ENCODE results near the gene PHKB. TPM values are rescaled to one million over a fixed set of nuclear protein-coding genes. Genes with fewer than 3 reads are reported as not detected.

PHKB gene
- total and polyA plus RNA-seq, 3 donors from 2014 or later, result 66.7 to 168 (median 136) TPM

DNA sequence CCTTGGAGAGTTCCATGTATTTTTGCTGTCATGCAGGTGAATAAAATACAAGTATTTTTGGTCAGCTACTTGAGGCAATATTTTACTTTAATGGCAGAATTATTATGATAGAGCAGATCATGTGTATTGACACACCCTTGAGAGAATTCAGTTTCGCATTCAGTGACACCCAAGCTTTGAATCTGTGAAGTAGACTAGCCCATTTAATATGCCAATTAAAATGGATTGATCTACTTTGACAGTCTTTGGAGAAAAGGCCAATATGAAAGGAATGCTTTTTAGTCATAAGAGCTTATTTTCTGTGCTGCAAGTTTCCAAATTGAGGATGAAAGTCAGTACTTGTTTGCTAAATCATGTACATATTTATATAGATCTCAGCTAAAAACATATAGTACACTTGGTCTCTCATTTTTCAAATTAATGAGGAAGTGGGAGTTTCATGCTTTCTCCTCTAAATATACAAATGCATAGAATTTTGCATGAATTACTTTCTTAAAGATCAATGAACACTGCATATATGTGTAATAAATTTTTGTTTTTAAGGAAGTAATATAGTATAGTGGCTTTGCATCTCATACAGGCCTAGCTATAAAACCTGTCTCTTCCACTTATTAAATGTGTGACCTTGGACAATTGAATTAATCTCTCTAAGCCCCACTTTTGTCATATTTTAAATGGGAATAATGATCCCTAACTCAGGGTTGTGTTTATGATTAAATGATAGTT is 161.5 kb downstream of the PHKB start:
- DNase-seq, result no peak

DNA sequence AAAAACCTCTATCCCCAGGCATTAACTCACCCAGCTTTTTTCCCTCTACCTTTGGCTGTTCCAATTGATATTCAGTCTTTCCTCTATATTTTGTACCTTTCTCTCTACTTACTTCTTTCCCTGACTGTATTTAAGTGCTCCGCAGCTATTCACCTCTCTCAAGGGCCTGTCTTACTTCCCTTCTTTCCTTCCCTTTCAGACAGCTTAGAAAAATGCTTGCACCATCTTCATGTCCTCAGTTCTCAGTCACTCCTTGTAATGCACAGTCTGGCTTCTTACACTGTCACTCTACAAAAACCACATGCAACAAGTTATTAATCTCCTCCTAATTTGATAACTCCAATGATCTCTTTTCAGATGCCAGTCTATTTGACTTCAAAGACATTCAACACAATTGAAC is 163.4 kb downstream of the PHKB start:
- Histone ChIP-seq H3K27me3 (no peaks in the 10 kb centered on the region), H3K4me1 (no peaks in the 10 kb centered on the region), H3K9me3 (no peaks in the 10 kb centered on the region), H3K27ac (no peak overlapping the region), H3K4me3 (no peak overlapping the region), H3K36me3 (ENCODE audit: low read depth, missing control alignments) (no peaks in the 10 kb centered on the region)
- intact Hi-C loops (cut with DNase I; ENCODE audit: low total_unique reads), result no loop called here
- DNase-seq, result no peak
- no peak for TF ChIP-seq CTCF (IDR thresholded peaks at IDR 0.05)
- TF ChIP-seq POLR2A (IDR thresholded peaks at IDR 0.05), result no peak
- 94 to 96% methylated on average over 1 of the region's 1 CpG for WGBS, 2 donors

More for the DNA sequence above, 161.5 kb downstream of the PHKB start:
- Histone ChIP-seq H3K36me3 (ENCODE audit: low read depth, missing control alignments) (no peaks in the 10 kb centered on the region), H3K4me1 (no peaks in the 10 kb centered on the region), H3K4me3 (no peak overlapping the region), H3K27ac (no peak overlapping the region), H3K9me3 (no peaks in the 10 kb centered on the region), H3K27me3 (no peaks in the 10 kb centered on the region)
- 93 to 94% methylated on average over 1 of the region's 1 CpG for WGBS, 2 donors
- intact Hi-C loops (cut with DNase I; ENCODE audit: low total_unique reads), result no loop called here
- TF ChIP-seq CTCF (IDR thresholded peaks at IDR 0.05), result no peak
- no peak for TF ChIP-seq POLR2A (IDR thresholded peaks at IDR 0.05)

DNA sequence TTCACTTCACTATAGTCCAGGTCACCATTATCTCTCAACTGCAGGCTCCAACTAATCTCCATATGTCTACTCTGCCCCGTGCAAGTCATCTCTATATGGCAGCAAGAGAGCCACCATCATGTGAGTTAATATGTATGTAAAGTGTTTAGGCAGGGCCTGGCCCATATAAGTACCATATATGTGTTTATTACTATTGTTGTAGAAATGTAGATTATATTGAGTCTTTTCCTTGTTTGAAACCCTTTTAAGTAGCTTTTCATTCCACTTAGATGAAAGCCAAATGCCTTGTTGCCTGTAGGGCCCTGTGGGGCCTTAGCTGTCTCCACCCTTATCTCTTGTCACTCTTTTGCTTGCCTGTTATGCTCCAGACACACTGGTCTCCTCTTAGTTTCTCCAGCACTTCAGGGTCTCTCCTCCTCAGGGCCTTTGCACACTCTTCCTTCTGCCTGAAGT is 164.0 kb downstream of the PHKB start:
- Histone ChIP-seq H3K4me1 (no peaks in the 10 kb centered on the region), H3K27me3 (no peaks in the 10 kb centered on the region), H3K4me3 (no peak overlapping the region), H3K9me3 (no peaks in the 10 kb centered on the region), H3K27ac (no peak overlapping the region), H3K36me3 (ENCODE audit: low read depth, missing control alignments) (no peaks in the 10 kb centered on the region)
- TF ChIP-seq CTCF (IDR thresholded peaks at IDR 0.05) (no peak), POLR2A (IDR thresholded peaks at IDR 0.05) (no peak)
- no peak for DNase-seq
- WGBS, 2 donors, result 87 to 98% methylated on average over 1 of the region's 1 CpG
- intact Hi-C loops (cut with DNase I; ENCODE audit: low total_unique reads), result no loop called here

GRCh38 chr16:47626246-47626645 is 165.1 kb downstream of the PHKB start:
- no peak for DNase-seq
- no peak overlapping the region for H3K27ac ChIP-seq
- H3K4me1 ChIP-seq, result no peaks in the 10 kb centered on the region
- H3K4me3 ChIP-seq, result no peak overlapping the region
- WGBS, 2 donors, result 96 to 100% methylated on average over 1 of the region's 1 CpG
- intact Hi-C loops (cut with DNase I; ENCODE audit: low total_unique reads), result no loop called here
- no peaks in the 10 kb centered on the region for H3K36me3 ChIP-seq (ENCODE audit: low read depth, missing control alignments)
- no peaks in the 10 kb centered on the region for H3K27me3 ChIP-seq
- no peaks in the 10 kb centered on the region for H3K9me3 ChIP-seq
- TF ChIP-seq CTCF (IDR thresholded peaks at IDR 0.05), result no peak
- no peak for TF ChIP-seq POLR2A (IDR thresholded peaks at IDR 0.05)
